ENCODE results near the gene BORCS5. TPM values are rescaled to one million over a fixed set of nuclear protein-coding genes. Genes with fewer than 3 reads are reported as not detected.

The BORCS5 gene
- total RNA-seq, 1 donor from 2014 or later, result 8.7 TPM

DNA sequence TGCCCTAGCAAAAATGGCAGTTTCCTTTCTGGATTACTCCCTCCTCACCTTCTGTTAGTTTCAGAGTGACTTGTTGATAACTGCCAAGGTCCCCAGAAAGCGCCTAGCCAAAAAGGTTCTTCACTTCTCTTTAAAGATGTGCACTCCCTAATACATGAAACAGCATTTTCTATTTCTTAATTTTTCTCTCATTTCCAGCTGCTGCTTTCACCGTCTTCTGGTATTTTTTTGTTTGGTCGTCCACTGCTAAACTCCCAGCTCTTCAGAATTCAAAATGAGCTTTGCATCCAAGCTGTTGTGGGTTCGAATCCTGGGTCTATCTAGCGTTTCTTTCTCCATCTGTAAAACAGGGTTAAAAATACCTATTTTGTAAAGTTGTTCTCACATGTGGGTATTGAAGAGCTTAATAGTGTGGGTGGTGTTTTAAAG lies 397 bp upstream of the BORCS5 start:
- H3K27ac ChIP-seq (replicated peaks), result peak overlapping the region; percentile 95
- TF ChIP-seq, protein P1, sequence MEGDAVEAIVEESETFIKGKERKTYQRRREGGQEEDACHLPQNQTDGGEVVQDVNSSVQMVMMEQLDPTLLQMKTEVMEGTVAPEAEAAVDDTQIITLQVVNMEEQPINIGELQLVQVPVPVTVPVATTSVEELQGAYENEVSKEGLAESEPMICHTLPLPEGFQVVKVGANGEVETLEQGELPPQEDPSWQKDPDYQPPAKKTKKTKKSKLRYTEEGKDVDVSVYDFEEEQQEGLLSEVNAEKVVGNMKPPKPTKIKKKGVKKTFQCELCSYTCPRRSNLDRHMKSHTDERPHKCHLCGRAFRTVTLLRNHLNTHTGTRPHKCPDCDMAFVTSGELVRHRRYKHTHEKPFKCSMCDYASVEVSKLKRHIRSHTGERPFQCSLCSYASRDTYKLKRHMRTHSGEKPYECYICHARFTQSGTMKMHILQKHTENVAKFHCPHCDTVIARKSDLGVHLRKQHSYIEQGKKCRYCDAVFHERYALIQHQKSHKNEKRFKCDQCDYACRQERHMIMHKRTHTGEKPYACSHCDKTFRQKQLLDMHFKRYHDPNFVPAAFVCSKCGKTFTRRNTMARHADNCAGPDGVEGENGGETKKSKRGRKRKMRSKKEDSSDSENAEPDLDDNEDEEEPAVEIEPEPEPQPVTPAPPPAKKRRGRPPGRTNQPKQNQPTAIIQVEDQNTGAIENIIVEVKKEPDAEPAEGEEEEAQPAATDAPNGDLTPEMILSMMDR (IDR thresholded peaks at IDR 0.05; ENCODE audit: borderline replicate concordance), result no peak
- H3K9me3 ChIP-seq (replicated peaks), result no peaks in the 10 kb centered on the region
- H3K4me3 ChIP-seq, result peak overlapping the region; percentile 90
- no peak for DNase-seq
- no peaks in the 10 kb centered on the region for H3K27me3 ChIP-seq (ENCODE audit: low read depth)
- no peaks in the 10 kb centered on the region for H3K36me3 ChIP-seq
- peaks cover 17% of the 10 kb centered on the region for H3K4me1 ChIP-seq
- intact Hi-C loops (cut with micrococcal nuclease), result no loop called here

DNA sequence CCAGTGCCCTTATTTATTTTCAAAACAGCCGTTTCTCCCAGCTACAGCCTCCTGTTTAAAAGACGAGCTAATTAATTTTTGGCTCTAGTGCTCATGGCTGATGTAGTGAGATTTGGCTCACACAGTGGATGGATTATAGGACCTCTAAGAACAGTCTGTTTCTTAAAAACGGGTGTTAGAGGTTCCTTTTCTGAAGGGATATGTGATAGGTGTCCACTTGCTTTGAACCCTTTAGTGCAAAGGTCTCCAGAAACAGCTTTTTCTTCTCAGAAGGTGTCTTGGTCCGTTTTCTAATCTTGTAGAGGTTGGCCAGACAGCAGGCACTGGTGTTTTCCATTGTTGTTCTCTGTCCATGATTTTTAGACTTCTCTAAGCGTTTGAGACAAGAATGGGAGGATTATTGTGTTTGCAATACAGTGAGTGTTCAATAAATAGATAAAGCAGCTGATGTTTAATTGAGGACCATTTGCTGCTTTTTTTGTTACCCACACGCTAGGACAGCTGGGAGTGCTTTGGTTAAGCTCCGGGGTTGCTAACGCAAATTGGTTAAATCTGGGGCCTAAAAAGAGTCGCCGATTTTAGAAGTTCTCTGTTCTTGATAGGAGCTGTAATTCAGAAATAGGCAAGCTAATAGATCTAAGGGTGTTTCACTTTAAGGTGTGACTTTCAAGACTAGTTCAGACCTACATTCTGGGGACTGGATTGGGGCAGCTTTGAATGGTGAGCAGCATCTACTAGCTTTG lies 1.0 kb downstream of the BORCS5 start:
- no peaks in the 10 kb centered on the region for H3K27me3 ChIP-seq (ENCODE audit: low read depth)
- H3K27ac ChIP-seq (replicated peaks), result peak overlapping the region; percentile 95
- H3K9me3 ChIP-seq (replicated peaks), result no peaks in the 10 kb centered on the region
- TF ChIP-seq, protein P1 (IDR thresholded peaks at IDR 0.05; ENCODE audit: borderline replicate concordance), result no peak
- intact Hi-C loops (cut with micrococcal nuclease), result no loop called here
- peaks cover 12% of the 10 kb centered on the region for H3K36me3 ChIP-seq
- peaks cover 17% of the 10 kb centered on the region for H3K4me1 ChIP-seq
- no peak for DNase-seq
- peak overlapping the region; percentile 90 for H3K4me3 ChIP-seq

DNA sequence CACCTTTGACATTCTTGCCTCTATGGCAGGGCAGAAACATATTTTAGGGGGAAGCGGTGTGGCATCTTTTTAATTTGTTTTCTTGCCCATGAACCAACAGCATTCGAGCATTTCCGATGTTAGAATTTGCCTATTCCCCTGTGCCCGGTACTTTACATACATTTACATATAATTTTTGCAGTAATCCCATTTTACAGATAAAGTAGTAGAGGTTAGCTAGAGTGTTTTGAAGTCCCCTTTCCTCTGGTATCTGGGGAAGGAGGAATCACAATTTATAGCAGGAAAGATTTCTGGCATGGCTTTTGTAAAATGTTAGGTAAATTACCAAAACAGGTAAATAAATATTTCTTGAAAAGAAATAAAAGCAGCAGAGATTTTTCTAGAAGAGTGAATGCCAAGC lies 1.6 kb downstream of the BORCS5 start:
- no peak for DNase-seq
- no peak overlapping the region for H3K27ac ChIP-seq (replicated peaks)
- peaks cover 16% of the 10 kb centered on the region for H3K36me3 ChIP-seq
- intact Hi-C loops (cut with micrococcal nuclease), result no loop called here
- H3K4me1 ChIP-seq, result peaks cover 17% of the 10 kb centered on the region
- TF ChIP-seq, protein P1 (IDR thresholded peaks at IDR 0.05; ENCODE audit: borderline replicate concordance), result no peak
- no peaks in the 10 kb centered on the region for H3K9me3 ChIP-seq (replicated peaks)
- H3K4me3 ChIP-seq, result peak overlapping the region; percentile 90
- no peaks in the 10 kb centered on the region for H3K27me3 ChIP-seq (ENCODE audit: low read depth)

DNA sequence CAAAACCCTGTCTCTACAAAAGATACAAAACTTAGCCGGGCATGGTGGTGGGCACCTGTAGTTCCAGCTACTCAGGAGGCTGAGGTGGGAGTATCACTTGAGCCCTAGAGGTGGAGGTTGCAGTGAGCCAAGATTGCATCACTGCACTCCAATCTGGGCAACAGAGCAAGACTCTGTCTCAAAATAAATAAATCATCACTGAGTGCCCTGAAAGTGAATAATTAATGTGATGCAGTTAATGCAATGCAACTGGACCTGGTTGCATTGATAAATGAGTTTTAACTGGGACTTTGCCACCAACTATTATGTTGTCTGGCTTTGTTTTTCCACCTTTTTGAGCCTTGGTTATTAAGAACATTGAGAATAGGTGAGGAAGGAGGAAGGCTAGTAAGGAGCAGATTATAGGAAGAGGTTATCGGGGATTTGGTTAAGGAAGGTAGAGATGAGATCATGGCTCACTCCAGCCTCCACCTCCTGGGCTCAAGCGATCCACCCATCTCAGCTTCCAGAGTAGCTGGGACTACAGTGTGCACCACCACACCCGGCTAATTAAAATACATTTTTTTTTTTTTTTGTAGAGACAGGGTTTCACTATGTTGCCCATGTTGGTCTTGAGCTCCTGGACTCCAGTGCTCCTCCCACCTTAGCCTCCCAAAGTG lies 8.0 kb downstream of the BORCS5 start:
- H3K4me3 ChIP-seq, result no peak overlapping the region
- no peak for DNase-seq
- no peak overlapping the region for H3K27ac ChIP-seq (replicated peaks)
- no peaks in the 10 kb centered on the region for H3K4me1 ChIP-seq
- intact Hi-C loops (cut with micrococcal nuclease), result no loop called here
- no peaks in the 10 kb centered on the region for H3K27me3 ChIP-seq (ENCODE audit: low read depth)
- H3K36me3 ChIP-seq, result peaks cover 35% of the 10 kb centered on the region
- TF ChIP-seq, protein P1 (IDR thresholded peaks at IDR 0.05; ENCODE audit: borderline replicate concordance), result no peak
- H3K9me3 ChIP-seq (replicated peaks), result no peaks in the 10 kb centered on the region

DNA sequence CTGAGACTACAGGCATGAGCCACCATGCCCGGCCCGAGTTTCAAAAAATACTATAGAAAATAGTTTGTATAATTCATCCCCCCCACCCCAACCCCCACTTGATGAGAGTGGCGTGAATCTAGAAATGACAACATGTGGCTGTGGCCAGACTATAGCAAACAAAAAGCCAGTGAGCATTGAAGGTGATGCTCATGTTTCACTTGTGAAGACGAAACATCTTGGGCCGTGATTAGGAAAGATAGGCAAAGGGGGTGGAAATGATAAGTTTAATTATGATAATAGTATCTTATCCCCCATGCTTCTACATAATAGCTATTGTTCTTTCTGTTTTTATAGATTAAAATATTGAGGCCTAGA lies 8.5 kb downstream of the BORCS5 start:
- no peak overlapping the region for H3K4me3 ChIP-seq
- H3K27me3 ChIP-seq (ENCODE audit: low read depth), result no peaks in the 10 kb centered on the region
- H3K36me3 ChIP-seq, result peaks cover 35% of the 10 kb centered on the region
- no peak overlapping the region for H3K27ac ChIP-seq (replicated peaks)
- H3K4me1 ChIP-seq, result no peaks in the 10 kb centered on the region
- DNase-seq, result no peak
- H3K9me3 ChIP-seq (replicated peaks), result no peaks in the 10 kb centered on the region
- TF ChIP-seq, protein P1 (IDR thresholded peaks at IDR 0.05; ENCODE audit: borderline replicate concordance), result no peak
- intact Hi-C loops (cut with micrococcal nuclease), result no loop called here

Data from left ventricle myocardium inferior (tissue), 1 donor.